NCI-H1105 (cell line): Measurements from ENCODE around the gene NCKAP5.

Experiments used
- DNase-seq: peaks from one replicate; lab custom pipeline; 2025; lab: John Stamatoyannopoulos, UW

NCKAP5 gene

DNA sequence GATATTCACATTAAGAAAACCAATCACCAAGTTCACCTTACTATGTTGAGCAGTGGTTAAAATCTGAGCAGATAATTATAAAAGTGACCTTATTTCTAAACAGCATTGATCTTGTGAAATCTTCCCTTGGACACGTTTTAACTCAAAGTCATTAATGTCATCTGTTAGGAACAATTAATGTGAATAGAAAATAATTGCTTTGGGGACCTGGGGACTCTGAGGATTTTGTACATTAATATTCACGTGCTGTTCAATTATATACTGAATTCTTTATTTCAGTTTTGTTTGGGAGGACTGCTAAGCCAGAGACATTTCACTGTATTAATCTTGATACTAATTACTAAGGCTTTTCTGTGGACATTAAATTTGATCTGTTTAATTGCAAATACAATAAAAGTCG, 771.2 kb downstream of the NCKAP5 start:
- no peak for DNase-seq

GRCh38 chr2:132795220-132795619, 773.0 kb downstream of the NCKAP5 start:
- DNase-seq = no peak

DNA sequence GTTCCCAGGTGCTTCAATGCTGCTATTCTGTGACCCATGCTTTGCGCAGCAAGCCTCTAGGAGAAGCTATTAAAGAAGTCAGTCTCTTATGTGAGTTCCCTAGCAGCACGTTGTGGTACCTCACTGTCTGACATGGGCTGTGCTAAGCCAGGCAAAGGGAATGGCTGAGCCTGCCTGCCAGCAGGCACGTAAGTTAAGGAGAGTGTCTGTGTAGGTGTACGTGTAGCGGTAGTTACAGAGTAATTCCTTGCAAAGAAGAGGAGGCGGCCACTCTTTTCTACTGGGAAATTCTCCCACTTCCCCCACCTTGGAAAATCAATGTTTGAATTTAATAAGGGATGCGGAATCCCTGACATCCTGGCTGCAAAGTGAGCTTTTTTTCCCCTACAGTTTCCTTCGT, 774.7 kb downstream of the NCKAP5 start:
- DNase-seq = no peak

- DNase-seq = no peak
Measured at GRCh38 chr2:132790207-132790785, 778.0 kb downstream of the NCKAP5 start.

DNA sequence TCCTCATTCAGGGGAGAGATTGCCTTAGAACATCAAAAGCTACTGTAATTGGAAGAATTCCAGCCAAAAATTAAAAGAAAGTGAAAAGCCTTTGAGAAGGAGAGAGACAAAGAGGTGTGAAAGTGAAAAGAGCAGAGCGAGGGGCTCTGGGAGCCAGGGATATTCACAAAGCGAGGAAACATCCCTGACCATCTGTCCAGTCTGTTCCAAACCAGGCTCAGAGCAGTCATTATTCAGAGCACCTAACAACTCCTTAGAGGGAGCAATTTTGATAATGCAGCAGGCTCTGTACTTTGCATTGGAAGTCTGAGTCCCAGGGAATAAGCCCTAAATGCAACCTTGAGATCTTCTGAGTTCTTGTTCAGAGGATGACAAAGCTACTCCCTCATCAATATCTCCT, 779.2 kb downstream of the NCKAP5 start:
- DNase-seq = no peak

- no peak for DNase-seq
Measured at GRCh38 chr2:132788310-132788838, 779.9 kb downstream of the NCKAP5 start.

DNA sequence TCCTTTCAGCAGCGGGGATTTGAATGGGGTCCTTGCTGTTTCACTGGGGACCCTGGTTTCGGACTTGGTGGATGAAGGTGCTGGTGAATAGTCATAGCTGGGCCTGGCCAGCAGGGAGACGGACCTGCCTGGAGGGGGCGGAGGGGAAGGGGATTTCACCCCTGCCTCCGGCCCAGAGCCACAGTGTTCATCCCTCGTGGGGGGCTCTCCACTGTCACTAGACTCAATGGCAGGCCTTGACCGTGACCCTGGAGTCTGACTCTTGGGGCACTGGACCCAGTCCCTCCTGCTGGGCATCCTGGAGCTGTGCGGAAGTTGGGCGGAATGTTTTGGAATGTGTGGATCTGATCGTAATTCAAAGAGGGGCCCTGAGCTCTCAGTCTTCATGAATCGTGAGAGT, 784.4 kb downstream of the NCKAP5 start:
- no peak for DNase-seq

- no peak for DNase-seq
Measured at GRCh38 chr2:132782176-132782783, 786.0 kb downstream of the NCKAP5 start.

- DNase-seq = no peak
Measured at GRCh38 chr2:132780651-132781050, 787.6 kb downstream of the NCKAP5 start.

GRCh38 chr2:132779206-132779721, 789.0 kb downstream of the NCKAP5 start:
- DNase-seq = no peak

- DNase-seq = no peak
Measured at GRCh38 chr2:132776287-132776686, 792.0 kb downstream of the NCKAP5 start.

DNA sequence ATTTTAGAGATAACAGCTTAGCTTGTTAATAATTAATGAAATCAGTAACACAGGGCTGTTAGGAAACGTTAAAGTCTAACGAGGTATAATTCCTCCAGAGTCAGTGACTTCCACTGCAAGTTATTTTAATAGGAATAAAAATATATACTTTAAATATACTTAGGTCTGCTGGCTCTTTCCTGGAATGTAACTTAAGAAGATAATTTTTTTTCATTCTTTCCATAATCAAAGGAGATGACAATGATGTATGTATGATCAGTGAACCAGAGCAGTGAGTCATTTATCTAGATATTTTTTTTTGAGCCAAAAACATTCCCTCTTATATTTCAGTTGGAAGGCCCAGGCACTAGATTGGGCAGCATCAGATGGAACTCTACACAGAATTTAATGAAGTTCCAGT, 794.1 kb downstream of the NCKAP5 start:
- DNase-seq = no peak

DNA sequence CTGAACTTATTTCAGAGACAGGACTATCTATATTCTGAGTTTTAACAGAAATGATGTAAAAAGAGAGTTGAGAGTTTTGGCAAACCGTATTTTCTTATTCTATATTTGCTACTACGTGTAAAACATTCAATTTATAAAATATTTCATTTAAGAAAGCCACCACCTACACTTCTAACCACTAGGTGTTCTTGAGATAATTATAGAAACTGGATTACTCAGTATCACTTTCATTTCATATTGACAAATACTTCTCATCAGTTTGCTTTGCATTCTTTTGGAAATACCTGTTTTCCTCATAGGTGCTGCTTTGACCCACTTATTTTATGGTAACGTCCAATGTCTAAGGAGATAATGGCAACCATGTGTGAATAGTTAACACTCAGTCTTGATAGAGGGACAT, 794.9 kb downstream of the NCKAP5 start:
- DNase-seq = no peak

- no peak for DNase-seq
Measured at GRCh38 chr2:132772340-132772739, 795.9 kb downstream of the NCKAP5 start.

DNA sequence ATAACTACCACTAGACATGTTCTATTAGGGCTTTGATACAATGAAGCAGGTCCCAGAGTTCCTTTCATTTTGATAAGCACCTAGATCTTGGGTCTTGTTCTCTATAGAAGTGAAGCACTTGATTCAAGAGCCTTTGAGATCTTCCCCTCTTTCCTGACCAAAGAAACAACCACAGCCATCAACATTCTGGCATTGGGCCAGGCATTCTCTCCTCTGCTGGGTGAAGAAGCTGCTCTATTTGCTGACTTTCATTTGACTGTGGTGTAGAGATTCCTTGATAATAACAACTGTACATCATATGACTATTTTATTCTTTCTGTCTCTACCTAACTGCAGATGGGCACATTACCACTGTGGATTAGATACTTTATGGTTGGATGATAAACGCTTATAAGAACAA, 801.7 kb downstream of the NCKAP5 start:
- DNase-seq = no peak

GRCh38 chr2:132761437-132761836, 806.8 kb downstream of the NCKAP5 start:
- DNase-seq = no peak

DNA sequence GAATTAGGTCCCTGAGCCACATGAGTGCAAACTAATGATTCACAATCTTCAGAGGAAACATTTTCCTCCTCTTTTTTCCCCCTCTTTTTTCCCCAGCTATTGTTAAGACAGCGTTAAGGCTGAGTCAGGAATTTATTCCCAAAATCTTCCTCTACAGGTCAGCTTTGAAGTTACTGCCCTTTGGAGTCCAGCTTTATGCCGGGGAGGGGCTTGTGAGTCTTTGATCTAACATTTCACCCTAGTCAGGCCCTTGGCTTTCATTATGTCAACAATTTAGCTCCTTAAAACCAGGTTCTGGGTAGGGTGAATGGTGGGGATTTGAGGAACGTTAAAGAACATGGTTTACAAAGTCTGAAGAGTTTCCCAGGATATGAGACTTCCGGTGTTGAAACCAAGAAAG, 807.3 kb downstream of the NCKAP5 start:
- DNase-seq = no peak

DNA sequence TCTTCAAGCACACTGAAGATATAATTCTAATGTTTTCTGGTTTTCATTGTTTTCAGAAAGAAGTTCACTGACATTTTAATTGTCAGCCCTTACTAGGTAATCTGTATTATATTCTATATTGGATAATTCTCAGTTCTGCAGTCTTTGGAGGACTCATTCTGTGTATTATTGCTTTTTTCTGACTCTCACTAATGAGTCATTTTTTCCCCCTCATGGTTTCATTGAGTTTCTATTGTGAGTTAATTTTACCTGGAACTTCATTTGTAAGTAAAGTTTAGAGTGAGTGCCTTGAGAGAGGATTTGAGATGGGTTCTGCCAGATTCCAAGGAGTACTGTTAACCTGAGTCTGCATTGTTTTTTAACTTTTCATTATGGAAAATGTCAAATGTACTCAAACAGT, 807.9 kb downstream of the NCKAP5 start:
- no peak for DNase-seq

DNA sequence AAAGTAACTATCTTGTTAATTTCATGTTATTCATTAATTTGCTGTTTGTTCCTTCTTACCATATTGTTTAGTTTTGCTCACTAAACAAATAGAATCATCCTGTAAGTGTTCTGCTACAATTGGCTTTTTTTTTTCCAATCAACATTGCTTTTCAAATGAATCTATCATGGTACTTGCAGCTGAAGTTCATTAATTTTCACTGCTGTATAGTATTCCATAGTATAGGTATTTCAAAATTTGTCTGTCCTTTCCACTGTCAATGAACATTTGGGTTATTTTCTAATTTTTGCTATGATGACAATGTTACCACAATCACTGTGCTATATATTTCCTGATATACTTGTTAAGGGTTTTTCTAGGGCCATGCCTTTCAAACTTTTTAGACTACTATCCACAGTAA, 809.3 kb downstream of the NCKAP5 start:
- no peak for DNase-seq

- DNase-seq = no peak
Measured at GRCh38 chr2:132757676-132758075, 810.6 kb downstream of the NCKAP5 start.

GRCh38 chr2:132757002-132757589, 811.2 kb downstream of the NCKAP5 start:
- DNase-seq = no peak

DNA sequence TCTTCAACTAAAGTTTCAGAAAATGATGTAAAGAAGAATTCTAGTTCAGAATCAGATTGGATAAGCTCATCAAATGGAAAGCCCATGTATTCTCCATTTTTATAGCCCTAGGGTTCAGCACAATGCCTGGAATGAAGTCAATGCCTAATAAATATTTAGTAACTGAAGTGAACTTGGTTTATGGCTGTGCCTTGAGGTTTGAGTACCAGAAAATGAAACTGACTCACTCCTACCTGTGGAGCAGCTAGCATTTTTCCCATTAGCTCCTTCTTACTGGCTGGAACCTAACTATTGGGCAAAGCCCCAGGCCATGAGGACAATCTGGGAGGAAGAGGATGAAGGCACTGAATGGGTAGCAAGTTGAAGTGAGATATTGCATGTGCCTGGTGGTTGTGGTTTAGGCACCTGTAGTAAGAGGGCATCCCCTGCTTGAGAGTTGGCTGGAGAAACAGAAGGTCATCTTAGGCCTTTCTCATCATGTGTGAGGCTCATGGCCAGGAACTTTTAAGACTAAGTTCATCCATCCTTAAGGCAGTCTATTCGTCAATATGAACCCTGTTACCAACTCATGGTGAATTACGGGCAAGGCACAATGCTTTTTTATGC, 813.3 kb downstream of the NCKAP5 start:
- DNase-seq = no peak

DNA sequence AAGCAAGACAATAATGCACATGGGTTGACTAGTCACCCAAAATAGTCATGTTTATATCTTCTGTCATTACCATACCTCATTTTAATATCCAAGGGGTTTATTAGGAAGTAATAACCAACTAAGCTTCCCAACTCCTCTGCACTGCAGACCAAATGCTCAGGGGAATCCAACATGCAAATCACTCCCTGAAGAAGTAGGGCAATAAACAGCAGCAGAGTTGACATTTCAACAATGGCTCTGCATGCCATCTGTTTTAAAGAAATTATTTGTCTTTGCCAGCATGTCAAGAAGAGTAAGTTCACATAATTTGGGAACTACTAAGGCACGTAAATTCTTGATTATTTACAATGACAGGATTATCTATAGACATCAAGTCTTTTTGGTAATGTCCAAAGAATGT, 813.9 kb downstream of the NCKAP5 start:
- DNase-seq = no peak
